HCT116 (cell line): Measurements from ENCODE around the gene MND1. TPM values are rescaled to one million over a fixed set of nuclear protein-coding genes. Genes with fewer than 3 reads are reported as not detected.

ENCODE experiments used
- ATAC-seq: fragments of 200-7000 bp; cut with Tn5 transposase; 2 replicates; pipeline ENCODE4 v1.9.1; 2020; ENCODE audit warnings: mild to moderate bottlenecking, moderate library complexity
- BruUV-seq: library from RNA; stranded (reverse); fragments of 400-500 nt; replicated peaks from 2 replicates; lab custom pipeline; 2021; lab: Mats Ljungman, UMichigan
- CTCF ChIA-PET: fragments of 300-600 bp; sonication (Branson Sonifier 250); formaldehyde crosslinking; loops from one replicate; lab custom pipeline; 2021; ENCODE audit warnings: antibody characterized with exemption; lab: Charles Lee
- POLR2A ChIA-PET: fragments of 300-600, 350-600 bp; sonication (Branson Sonifier 250); formaldehyde crosslinking; loops from one replicate; lab custom pipeline; 2021; ENCODE audit warnings: antibody characterized with exemption; lab: Charles Lee
- RAD21 ChIA-PET, 2 experiments: fragments of 300-600 bp; sonication (Branson Sonifier 250); formaldehyde crosslinking; loops; one replicate each; lab custom pipeline; 2023; ENCODE audit warnings: low total read pairs in 2 of 2; ENCODE audit not compliant: uncharacterized antibody in 2 of 2, unreplicated experiment in 2 of 2, low non-redundant PET in 1 of 2; lab: Charles Lee
- DNase-seq: peaks from one replicate; pipeline ENCODE4 v3.0.0-alpha.2; 2010; ENCODE audit warnings: low read depth, low spot score
- H2AFZ ChIP-seq: fragments of 200-600 bp; shearing (Covaris generic), sonication (generic); 2 replicates; pipeline ENCODE4 v1.6.1; 2017; ENCODE audit warnings: low read depth, mixed run types, mixed read lengths, antibody characterized with exemption, low read length; ENCODE audit not compliant: poor library complexity, severe bottlenecking
- H3K27ac ChIP-seq: 2 replicates; pipeline ENCODE4 v1.5.1; 2012; ENCODE audit warnings: low read depth, low read length
- H3K27me3 ChIP-seq: fragments of 200-600 bp; sonication (generic); 2 replicates; pipeline ENCODE4 v1.6.1; 2016; ENCODE audit warnings: mixed run types, low read length, mixed read lengths; ENCODE audit not compliant: insufficient read depth
- H3K36me3 ChIP-seq, 2 experiments: fragments of 200-500 bp in 1 of 2; fragments of 200-600 bp in 1 of 2; sonication (Bioruptor generic) in 1 of 2; sonication (generic) in 1 of 2; 2 replicates each; pipeline versions ENCODE4 v1.5.1 to v1.6.1; 2014 to 2016; ENCODE audit warnings: low read length in 2 of 2, inconsistent platforms in 1 of 2, mixed read lengths in 1 of 2, mixed run types in 1 of 2; ENCODE audit not compliant: insufficient read depth in 2 of 2, control insufficient read depth in 1 of 2
- H3K4me1 ChIP-seq, 2 experiments: fragments of 200-600 bp in 1 of 2; sonication (generic) in 1 of 2; 2 replicates each; pipeline versions ENCODE4 v1.5.1 to v1.6.1; 2012 to 2017; ENCODE audit warnings: low read length in 2 of 2, inconsistent platforms in 1 of 2, mild to moderate bottlenecking in 1 of 2, mixed read lengths in 1 of 2, mixed run types in 1 of 2, moderate library complexity in 1 of 2; ENCODE audit not compliant: insufficient read depth in 2 of 2, control insufficient read depth in 1 of 2
- H3K4me2 ChIP-seq: fragments of 200-600 bp; sonication (generic); 2 replicates; pipeline ENCODE4 v1.6.1; 2017; ENCODE audit warnings: mixed run types, low read length, mixed read lengths
- H3K4me3 ChIP-seq, 2 experiments: fragments of 200-600 bp in 1 of 2; sonication (generic) in 1 of 2; replicated peaks in 1 of 2; 2 replicates each; pipeline ENCODE4 v1.5.1; 2011 to 2016; ENCODE audit warnings: low read length in 2 of 2, control low read depth in 1 of 2, low read depth in 1 of 2, mild to moderate bottlenecking in 1 of 2, mixed read lengths in 1 of 2, mixed run types in 1 of 2
- H3K79me2 ChIP-seq: fragments of 200-600 bp; sonication (generic); 2 replicates; pipeline ENCODE4 v1.6.1; 2017; ENCODE audit warnings: mild to moderate bottlenecking, mixed run types, low read length, moderate library complexity, mixed read lengths; ENCODE audit not compliant: insufficient read depth
- H3K9ac ChIP-seq: fragments of 200-600 bp; sonication (generic); 2 replicates; pipeline ENCODE4 v1.6.1; 2016; ENCODE audit warnings: low read length, mixed read lengths
- H3K9me2 ChIP-seq: fragments of 200-600 bp; sonication (generic), shearing (Covaris generic); 2 replicates; pipeline ENCODE4 v1.6.1; 2017; ENCODE audit warnings: mixed run types, mild to moderate bottlenecking, moderate library complexity; ENCODE audit not compliant: insufficient read depth
- H3K9me3 ChIP-seq, 2 experiments: fragments of 200-500 bp in 1 of 2; fragments of 200-600 bp in 1 of 2; sonication (Bioruptor generic) in 1 of 2; sonication (generic) in 1 of 2; 2 replicates each; pipeline ENCODE4 v1.6.1; 2014 to 2017; ENCODE audit warnings: low read length in 2 of 2, mixed read lengths in 2 of 2, inconsistent platforms in 1 of 2, low read depth in 1 of 2, mild to moderate bottlenecking in 1 of 2, mixed run types in 1 of 2, moderate library complexity in 1 of 2; ENCODE audit not compliant: control insufficient read depth in 1 of 2, insufficient read depth in 1 of 2
- H4K20me1 ChIP-seq: fragments of 200-600 bp; sonication (generic), shearing (Covaris generic); 2 replicates; pipeline ENCODE4 v1.6.1; 2017; ENCODE audit warnings: mixed run types, mild to moderate bottlenecking, moderate library complexity; ENCODE audit not compliant: insufficient read depth
- CBX3 ChIP-seq: IDR thresholded peaks from 2 replicates; pipeline ENCODE4 v1.6.1; 2012; ENCODE audit warnings: low read depth
- EGR1 ChIP-seq: IDR thresholded peaks from 2 replicates; pipeline ENCODE4 v1.6.1; 2012; ENCODE audit warnings: low read depth
- EZH2 ChIP-seq: fragments of 200-600 bp; sonication (generic); IDR thresholded peaks from 2 replicates; pipeline ENCODE4 v1.6.1; 2017; ENCODE audit warnings: antibody characterized with exemption, mixed run types
- EZH2phosphoT487 ChIP-seq: fragments of 200-600 bp; IDR thresholded peaks from 2 replicates; pipeline ENCODE4 v1.6.1; 2018; ENCODE audit warnings: antibody characterized with exemption, borderline replicate concordance
- JUND ChIP-seq: IDR thresholded peaks from 2 replicates; pipeline ENCODE4 v1.6.1; 2012
- POLR2AphosphoS5 ChIP-seq: IDR thresholded peaks from 2 replicates; pipeline ENCODE4 v1.6.1; 2011; ENCODE audit warnings: mild to moderate bottlenecking, low read depth, low read length, moderate library complexity
- RAD21 ChIP-seq: IDR thresholded peaks from 2 replicates; pipeline ENCODE4 v1.6.1; 2012; ENCODE audit warnings: low read depth, mild to moderate bottlenecking
- SIN3A ChIP-seq: IDR thresholded peaks from 2 replicates; pipeline ENCODE4 v1.6.1; 2012; ENCODE audit warnings: low read depth
- SP1 ChIP-seq: IDR thresholded peaks from 2 replicates; pipeline ENCODE4 v1.6.1; 2012; ENCODE audit warnings: low read depth
- TCF7L2 ChIP-seq: IDR thresholded peaks from 2 replicates; pipeline ENCODE4 v1.7.0; 2011; ENCODE audit warnings: borderline replicate concordance, inconsistent platforms; ENCODE audit not compliant: insufficient read depth, insufficient read length; ENCODE audit errors: extremely low read depth
- YY1 ChIP-seq: IDR thresholded peaks from 2 replicates; pipeline ENCODE4 v1.6.1; 2011; ENCODE audit warnings: low read length, low read depth, moderate library complexity, mild to moderate bottlenecking; ENCODE audit not compliant: insufficient replicate concordance; ENCODE audit errors: extremely low read depth
- ZNF274 ChIP-seq: fragments of 200-500 bp; sonication (Bioruptor generic); IDR thresholded peaks from 2 replicates; pipeline ENCODE4 v1.6.1; 2014; ENCODE audit warnings: mild to moderate bottlenecking, low read depth, low read length, inconsistent platforms
- intact Hi-C: fragments of 100-400 bp; cut with micrococcal nuclease; formaldehyde crosslinking; loops from 2 replicates; pipeline ENCODE4 v1.10.0; 2022
- total RNA-seq: library from RNA; stranded (reverse); gene quantifications from one replicate; pipeline ENCODE4 v1.2.1, GENCODE V29; 2021; ENCODE audit not compliant: unreplicated experiment
- TF ChIP-seq, protein P1 (sequence below): IDR thresholded peaks from 2 replicates; pipeline ENCODE4 v1.6.1; 2012
- TF ChIP-seq, protein P2 (sequence below), 3 experiments: fragments of 200-600 bp in 1 of 3; sonication (generic) in 1 of 3; IDR thresholded peaks in 2 of 3; conservative IDR thresholded peaks in 1 of 3; 2 replicates each; pipeline ENCODE4 v1.5.1; 2012 to 2017; ENCODE audit warnings: low read depth in 2 of 3, low read length in 2 of 3, antibody characterized with exemption in 1 of 3, borderline replicate concordance in 1 of 3, control low read depth in 1 of 3, mild to moderate bottlenecking in 1 of 3, mixed read lengths in 1 of 3, mixed run types in 1 of 3, moderate library complexity in 1 of 3; ENCODE audit not compliant: insufficient read depth in 1 of 3
- TF ChIP-seq, protein P3 (sequence below): IDR thresholded peaks from 2 replicates; pipeline ENCODE4 v1.6.1; 2012
- TF ChIP-seq, protein P4 (sequence below): IDR thresholded peaks from 2 replicates; pipeline ENCODE4 v1.6.1; 2011; ENCODE audit warnings: mild to moderate bottlenecking, low read length, moderate library complexity; ENCODE audit not compliant: insufficient replicate concordance; ENCODE audit errors: extremely low read depth

MND1 gene
- total RNA-seq, 1 experiment from 2014 or later = 29.9 TPM

DNA sequence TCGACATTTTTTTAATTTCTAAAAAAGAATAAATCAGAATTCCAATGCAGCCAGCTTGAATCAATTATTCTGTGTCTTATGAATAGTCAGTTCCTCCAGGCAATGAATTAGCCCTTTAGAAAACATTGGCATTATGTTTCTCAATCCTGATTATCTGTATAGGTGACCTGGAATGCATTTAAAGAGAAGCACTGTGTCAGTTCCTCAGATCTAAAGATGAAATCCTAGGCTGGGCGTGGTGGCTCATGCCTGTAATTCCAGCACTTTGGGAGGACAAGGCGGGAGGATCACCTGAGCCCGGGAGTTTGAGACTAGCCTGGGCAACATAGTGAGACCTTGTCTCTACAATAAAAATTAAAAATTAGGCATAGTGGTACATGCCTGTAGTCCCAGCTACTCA lies 43.5 kb downstream of the MND1 start:
- ATAC-seq = peak; percentile 47; the same call in 1 of the 2 replicates
- Histone ChIP-seq H2AFZ (no peak overlapping the region), H3K4me1 (peaks cover 7 to 14% of the 10 kb centered on the region in 2 experiments), H3K9me3 (no peaks in the 10 kb centered on the region), H3K4me2 (peak overlapping the region; percentile 5), H3K27ac (no peak overlapping the region), H3K36me3 (no peaks in the 10 kb centered on the region), H4K20me1 (no peaks in the 10 kb centered on the region), H3K79me2 (no peaks in the 10 kb centered on the region), H3K9me2 (no peaks in the 10 kb centered on the region), H3K27me3 (no peaks in the 10 kb centered on the region), H3K9ac (no peak overlapping the region), H3K4me3 (no peak overlapping the region)
- no peak for TF ChIP-seq SIN3A
- no peak for TF ChIP-seq SP1
- no peak for TF ChIP-seq EZH2
- no peak for TF ChIP-seq RAD21
- no peak for TF ChIP-seq EGR1
- no peak for TF ChIP-seq CBX3
- no peak for TF ChIP-seq POLR2AphosphoS5
- TF ChIP-seq EZH2phosphoT487 = no peak
- no peak for TF ChIP-seq YY1
- TF ChIP-seq, protein P1, sequence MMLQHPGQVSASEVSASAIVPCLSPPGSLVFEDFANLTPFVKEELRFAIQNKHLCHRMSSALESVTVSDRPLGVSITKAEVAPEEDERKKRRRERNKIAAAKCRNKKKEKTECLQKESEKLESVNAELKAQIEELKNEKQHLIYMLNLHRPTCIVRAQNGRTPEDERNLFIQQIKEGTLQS = no peak
- TF ChIP-seq, protein P2, sequence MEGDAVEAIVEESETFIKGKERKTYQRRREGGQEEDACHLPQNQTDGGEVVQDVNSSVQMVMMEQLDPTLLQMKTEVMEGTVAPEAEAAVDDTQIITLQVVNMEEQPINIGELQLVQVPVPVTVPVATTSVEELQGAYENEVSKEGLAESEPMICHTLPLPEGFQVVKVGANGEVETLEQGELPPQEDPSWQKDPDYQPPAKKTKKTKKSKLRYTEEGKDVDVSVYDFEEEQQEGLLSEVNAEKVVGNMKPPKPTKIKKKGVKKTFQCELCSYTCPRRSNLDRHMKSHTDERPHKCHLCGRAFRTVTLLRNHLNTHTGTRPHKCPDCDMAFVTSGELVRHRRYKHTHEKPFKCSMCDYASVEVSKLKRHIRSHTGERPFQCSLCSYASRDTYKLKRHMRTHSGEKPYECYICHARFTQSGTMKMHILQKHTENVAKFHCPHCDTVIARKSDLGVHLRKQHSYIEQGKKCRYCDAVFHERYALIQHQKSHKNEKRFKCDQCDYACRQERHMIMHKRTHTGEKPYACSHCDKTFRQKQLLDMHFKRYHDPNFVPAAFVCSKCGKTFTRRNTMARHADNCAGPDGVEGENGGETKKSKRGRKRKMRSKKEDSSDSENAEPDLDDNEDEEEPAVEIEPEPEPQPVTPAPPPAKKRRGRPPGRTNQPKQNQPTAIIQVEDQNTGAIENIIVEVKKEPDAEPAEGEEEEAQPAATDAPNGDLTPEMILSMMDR (IDR thresholded peaks at IDR 0.05 in 2 of 3, conservative IDR thresholded peaks at IDR 0.05 in 1 of 3; ENCODE audit: borderline replicate concordance in 1 of 3, insufficient read depth in 1 of 3, low read depth in 2 of 3, low read length in 2 of 3) = no peak
- TF ChIP-seq, protein P3, sequence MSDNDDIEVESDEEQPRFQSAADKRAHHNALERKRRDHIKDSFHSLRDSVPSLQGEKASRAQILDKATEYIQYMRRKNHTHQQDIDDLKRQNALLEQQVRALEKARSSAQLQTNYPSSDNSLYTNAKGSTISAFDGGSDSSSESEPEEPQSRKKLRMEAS = no peak
- no peak for TF ChIP-seq ZNF274
- no peak for TF ChIP-seq JUND
- TF ChIP-seq, protein P4, sequence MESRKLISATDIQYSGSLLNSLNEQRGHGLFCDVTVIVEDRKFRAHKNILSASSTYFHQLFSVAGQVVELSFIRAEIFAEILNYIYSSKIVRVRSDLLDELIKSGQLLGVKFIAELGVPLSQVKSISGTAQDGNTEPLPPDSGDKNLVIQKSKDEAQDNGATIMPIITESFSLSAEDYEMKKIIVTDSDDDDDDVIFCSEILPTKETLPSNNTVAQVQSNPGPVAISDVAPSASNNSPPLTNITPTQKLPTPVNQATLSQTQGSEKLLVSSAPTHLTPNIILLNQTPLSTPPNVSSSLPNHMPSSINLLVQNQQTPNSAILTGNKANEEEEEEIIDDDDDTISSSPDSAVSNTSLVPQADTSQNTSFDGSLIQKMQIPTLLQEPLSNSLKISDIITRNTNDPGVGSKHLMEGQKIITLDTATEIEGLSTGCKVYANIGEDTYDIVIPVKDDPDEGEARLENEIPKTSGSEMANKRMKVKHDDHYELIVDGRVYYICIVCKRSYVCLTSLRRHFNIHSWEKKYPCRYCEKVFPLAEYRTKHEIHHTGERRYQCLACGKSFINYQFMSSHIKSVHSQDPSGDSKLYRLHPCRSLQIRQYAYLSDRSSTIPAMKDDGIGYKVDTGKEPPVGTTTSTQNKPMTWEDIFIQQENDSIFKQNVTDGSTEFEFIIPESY = no peak
- no peak for TF ChIP-seq TCF7L2
- ChIA-PET RAD21 (no interaction called here), POLR2A (no interaction called here), CTCF (no interaction called here)
- intact Hi-C loops = no loop called here
- DNase-seq = no peak
- no TSS peak for BruUV-seq
